ENCODE measurements around the gene MAS1L.

Gene MAS1L

GRCh38 chr6:29487660-29488059 is at the start of gene MAS1L:
TSS of gene MAS1L (minus strand) at chr6:29487956. CDS start at chr6:29487902, 54 bp downstream.
- Histone ChIP-seq H3K9me3 (ENCODE audit: control insufficient read depth, low read length) (no peaks in the 10 kb centered on the region), H3K9ac (ENCODE audit: low read length) (no peak within 1 kb of the TSS), H3K27me3 (ENCODE audit: control insufficient read depth, insufficient read depth, low read length) (no peaks in the 10 kb centered on the region), H3K36me3 (ENCODE audit: control insufficient read depth, insufficient read depth, low read length) (no peaks in the 10 kb centered on the region), H3K4me3 (ENCODE audit: low read length) (no peak within 1 kb of the TSS), H3K4me1 (ENCODE audit: control insufficient read depth, insufficient read depth, low read length) (no peaks in the 10 kb centered on the region)

- H3K27me3 ChIP-seq (ENCODE audit: control insufficient read depth, insufficient read depth, low read length), result peaks cover 3% of the 10 kb centered on the region
- no peaks in the 10 kb centered on the region for H3K9me3 ChIP-seq (ENCODE audit: control insufficient read depth, low read length)
- no peaks in the 10 kb centered on the region for H3K36me3 ChIP-seq (ENCODE audit: control insufficient read depth, insufficient read depth, low read length)
- no peak overlapping the region for H3K4me3 ChIP-seq (ENCODE audit: low read length)
- H3K4me1 ChIP-seq (ENCODE audit: control insufficient read depth, insufficient read depth, low read length), result no peaks in the 10 kb centered on the region
- no peak overlapping the region for H3K9ac ChIP-seq (ENCODE audit: low read length)
Observed at GRCh38 chr6:29532320-29532951, 44.7 kb upstream of the MAS1L start.

GRCh38 chr6:29531668-29532067 is 43.9 kb upstream of the MAS1L start:
- Histone ChIP-seq H3K9me3 (ENCODE audit: control insufficient read depth, low read length) (no peaks in the 10 kb centered on the region), H3K36me3 (ENCODE audit: control insufficient read depth, insufficient read depth, low read length) (no peaks in the 10 kb centered on the region), H3K27me3 (ENCODE audit: control insufficient read depth, insufficient read depth, low read length) (peaks cover 3% of the 10 kb centered on the region), H3K9ac (ENCODE audit: low read length) (no peak overlapping the region), H3K4me3 (ENCODE audit: low read length) (no peak overlapping the region), H3K4me1 (ENCODE audit: control insufficient read depth, insufficient read depth, low read length) (no peaks in the 10 kb centered on the region)

- no peak overlapping the region for H3K4me3 ChIP-seq (ENCODE audit: low read length)
- no peaks in the 10 kb centered on the region for H3K36me3 ChIP-seq (ENCODE audit: control insufficient read depth, insufficient read depth, low read length)
- no peaks in the 10 kb centered on the region for H3K9me3 ChIP-seq (ENCODE audit: control insufficient read depth, low read length)
- no peak overlapping the region for H3K9ac ChIP-seq (ENCODE audit: low read length)
- peaks cover 3% of the 10 kb centered on the region for H3K27me3 ChIP-seq (ENCODE audit: control insufficient read depth, insufficient read depth, low read length)
- no peaks in the 10 kb centered on the region for H3K4me1 ChIP-seq (ENCODE audit: control insufficient read depth, insufficient read depth, low read length)
Observed at GRCh38 chr6:29530671-29531310, 43.0 kb upstream of the MAS1L start.

- H3K4me1 ChIP-seq (ENCODE audit: control insufficient read depth, insufficient read depth, low read length), result no peaks in the 10 kb centered on the region
- H3K27me3 ChIP-seq (ENCODE audit: control insufficient read depth, insufficient read depth, low read length), result peaks cover 3% of the 10 kb centered on the region
- H3K4me3 ChIP-seq (ENCODE audit: low read length), result no peak overlapping the region
- no peaks in the 10 kb centered on the region for H3K36me3 ChIP-seq (ENCODE audit: control insufficient read depth, insufficient read depth, low read length)
- no peak overlapping the region for H3K9ac ChIP-seq (ENCODE audit: low read length)
- no peaks in the 10 kb centered on the region for H3K9me3 ChIP-seq (ENCODE audit: control insufficient read depth, low read length)
Observed at GRCh38 chr6:29529956-29530355, 42.2 kb upstream of the MAS1L start.

GRCh38 chr6:29528988-29529560 is 41.3 kb upstream of the MAS1L start:
- peaks cover 3% of the 10 kb centered on the region for H3K27me3 ChIP-seq (ENCODE audit: control insufficient read depth, insufficient read depth, low read length)
- H3K9me3 ChIP-seq (ENCODE audit: control insufficient read depth, low read length), result no peaks in the 10 kb centered on the region
- H3K4me3 ChIP-seq (ENCODE audit: low read length), result no peak overlapping the region
- no peak overlapping the region for H3K9ac ChIP-seq (ENCODE audit: low read length)
- no peaks in the 10 kb centered on the region for H3K36me3 ChIP-seq (ENCODE audit: control insufficient read depth, insufficient read depth, low read length)
- no peaks in the 10 kb centered on the region for H3K4me1 ChIP-seq (ENCODE audit: control insufficient read depth, insufficient read depth, low read length)

GRCh38 chr6:29528300-29528931 is 40.7 kb upstream of the MAS1L start:
- Histone ChIP-seq H3K27me3 (ENCODE audit: control insufficient read depth, insufficient read depth, low read length) (peaks cover 3% of the 10 kb centered on the region), H3K9ac (ENCODE audit: low read length) (no peak overlapping the region), H3K36me3 (ENCODE audit: control insufficient read depth, insufficient read depth, low read length) (no peaks in the 10 kb centered on the region), H3K4me1 (ENCODE audit: control insufficient read depth, insufficient read depth, low read length) (no peaks in the 10 kb centered on the region), H3K4me3 (ENCODE audit: low read length) (no peak overlapping the region), H3K9me3 (ENCODE audit: control insufficient read depth, low read length) (no peaks in the 10 kb centered on the region)

GRCh38 chr6:29527564-29527963 is 39.8 kb upstream of the MAS1L start:
- peaks cover 3% of the 10 kb centered on the region for H3K27me3 ChIP-seq (ENCODE audit: control insufficient read depth, insufficient read depth, low read length)
- H3K9ac ChIP-seq (ENCODE audit: low read length), result no peak overlapping the region
- H3K4me1 ChIP-seq (ENCODE audit: control insufficient read depth, insufficient read depth, low read length), result no peaks in the 10 kb centered on the region
- H3K36me3 ChIP-seq (ENCODE audit: control insufficient read depth, insufficient read depth, low read length), result no peaks in the 10 kb centered on the region
- no peak overlapping the region for H3K4me3 ChIP-seq (ENCODE audit: low read length)
- no peaks in the 10 kb centered on the region for H3K9me3 ChIP-seq (ENCODE audit: control insufficient read depth, low read length)

- Histone ChIP-seq H3K9ac (ENCODE audit: low read length) (no peak overlapping the region), H3K27me3 (ENCODE audit: control insufficient read depth, insufficient read depth, low read length) (peaks cover 3% of the 10 kb centered on the region), H3K4me3 (ENCODE audit: low read length) (no peak overlapping the region), H3K4me1 (ENCODE audit: control insufficient read depth, insufficient read depth, low read length) (no peaks in the 10 kb centered on the region), H3K36me3 (ENCODE audit: control insufficient read depth, insufficient read depth, low read length) (no peaks in the 10 kb centered on the region), H3K9me3 (ENCODE audit: control insufficient read depth, low read length) (no peaks in the 10 kb centered on the region)
Observed at GRCh38 chr6:29527126-29527525, 39.4 kb upstream of the MAS1L start.

- Histone ChIP-seq H3K4me3 (ENCODE audit: low read length) (no peak overlapping the region), H3K9ac (ENCODE audit: low read length) (no peak overlapping the region), H3K36me3 (ENCODE audit: control insufficient read depth, insufficient read depth, low read length) (no peaks in the 10 kb centered on the region), H3K4me1 (ENCODE audit: control insufficient read depth, insufficient read depth, low read length) (no peaks in the 10 kb centered on the region), H3K9me3 (ENCODE audit: control insufficient read depth, low read length) (no peaks in the 10 kb centered on the region), H3K27me3 (ENCODE audit: control insufficient read depth, insufficient read depth, low read length) (peaks cover 3% of the 10 kb centered on the region)
Observed at GRCh38 chr6:29525311-29525639, 37.5 kb upstream of the MAS1L start.

GRCh38 chr6:29524444-29525310 is 36.9 kb upstream of the MAS1L start:
- Histone ChIP-seq H3K36me3 (ENCODE audit: control insufficient read depth, insufficient read depth, low read length) (no peaks in the 10 kb centered on the region), H3K27me3 (ENCODE audit: control insufficient read depth, insufficient read depth, low read length) (peaks cover 3% of the 10 kb centered on the region), H3K9me3 (ENCODE audit: control insufficient read depth, low read length) (no peaks in the 10 kb centered on the region), H3K9ac (ENCODE audit: low read length) (no peak overlapping the region), H3K4me1 (ENCODE audit: control insufficient read depth, insufficient read depth, low read length) (no peaks in the 10 kb centered on the region), H3K4me3 (ENCODE audit: low read length) (no peak overlapping the region)
